GM03348 (cell line): ENCODE data around the gene KCNC3.
"Not testable (repeated sequence)": the region's sequence is repeated elsewhere in the genome, so short reads cannot be mapped to it uniquely, and the experiment has no call there.

Source experiments
- DNase-seq: peaks from one replicate; pipeline ENCODE4 v3.0.0; 2012; ENCODE audit warnings: low spot score

The KCNC3 gene

DNA sequence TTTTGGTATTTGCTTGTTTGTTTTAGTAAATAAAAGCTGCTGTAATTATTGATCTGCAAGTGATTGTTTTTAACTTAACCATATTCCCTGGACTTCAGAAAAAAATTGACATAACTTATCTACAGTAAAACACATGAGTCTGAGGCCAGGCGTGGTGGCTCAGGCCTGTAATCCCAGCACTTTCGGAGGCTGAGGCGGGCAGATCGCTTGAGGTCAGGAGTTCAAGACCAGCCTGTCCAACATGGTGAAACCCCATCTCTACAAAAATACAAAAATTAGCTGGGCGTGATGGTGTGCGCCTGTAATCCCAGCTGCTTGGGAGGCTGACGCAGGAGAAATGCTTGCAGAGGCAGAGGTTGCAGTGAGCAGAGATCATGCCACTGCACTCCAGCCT is 24.3 kb upstream of the KCNC3 start:
- DNase-seq, result not testable (repeated sequence)

GRCh38 chr19:50352242-50352641 is 23.1 kb upstream of the KCNC3 start:
- no peak for DNase-seq

DNA sequence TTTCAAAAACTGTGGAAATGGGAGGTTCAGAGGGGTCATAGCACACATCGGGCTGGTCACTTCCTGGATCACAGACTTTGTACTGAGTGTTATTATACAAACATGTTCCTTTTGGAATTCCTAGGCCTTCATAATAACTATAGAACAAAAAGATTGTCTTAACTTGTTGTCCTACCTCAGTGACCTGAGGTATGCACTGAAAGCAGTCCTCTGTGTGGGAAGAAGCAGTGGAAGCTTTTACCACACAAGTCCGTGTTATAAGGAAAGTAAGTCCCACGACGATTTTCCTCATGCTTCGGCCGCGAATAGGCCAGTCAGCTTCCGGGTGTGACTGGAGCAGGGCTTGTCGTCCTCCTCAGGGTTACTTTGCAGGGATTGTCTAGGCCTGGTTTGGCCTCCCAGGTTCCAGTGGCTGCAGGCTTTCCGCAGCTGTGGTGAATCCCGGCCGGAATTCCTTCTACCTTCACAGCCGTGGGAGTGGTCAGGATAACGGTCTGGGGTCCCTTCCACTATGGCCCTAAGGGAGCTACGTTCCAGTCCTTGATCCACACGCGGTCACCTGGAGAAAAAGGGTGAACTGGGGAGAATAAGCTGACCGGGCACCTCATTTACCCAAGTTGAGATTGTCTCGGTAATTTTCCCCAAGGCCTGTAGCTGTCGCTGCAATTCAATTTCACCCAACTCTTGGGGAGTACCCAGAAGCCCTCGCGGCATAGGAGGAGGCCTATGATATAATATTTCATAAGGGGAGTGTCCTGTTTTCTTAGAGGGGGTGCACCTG is 20.3 kb upstream of the KCNC3 start:
- no peak for DNase-seq

DNA sequence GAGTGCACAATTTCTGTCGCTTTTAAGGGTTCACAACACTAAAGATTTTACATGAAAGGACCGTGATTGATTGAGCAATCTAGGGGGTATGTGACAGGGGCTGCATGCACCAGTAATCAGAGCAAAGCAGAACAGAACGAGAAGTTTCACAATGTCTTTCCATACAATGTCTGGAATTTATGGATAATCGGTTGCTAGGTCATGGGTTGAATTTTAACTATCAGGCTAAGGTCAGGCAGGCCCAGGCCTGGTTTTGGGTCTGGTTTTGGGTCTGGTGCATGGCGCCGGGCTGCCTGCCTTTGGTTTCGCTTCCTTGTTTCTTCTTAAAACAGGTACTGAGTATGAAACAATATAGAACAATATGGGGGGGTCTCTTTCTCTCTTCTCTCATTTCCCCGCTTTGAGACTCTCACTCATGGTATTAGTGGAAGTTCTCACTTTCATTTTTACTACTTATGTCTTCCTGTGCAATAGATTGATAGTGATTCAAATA is 18.0 kb upstream of the KCNC3 start:
- not testable (repeated sequence) for DNase-seq

DNA sequence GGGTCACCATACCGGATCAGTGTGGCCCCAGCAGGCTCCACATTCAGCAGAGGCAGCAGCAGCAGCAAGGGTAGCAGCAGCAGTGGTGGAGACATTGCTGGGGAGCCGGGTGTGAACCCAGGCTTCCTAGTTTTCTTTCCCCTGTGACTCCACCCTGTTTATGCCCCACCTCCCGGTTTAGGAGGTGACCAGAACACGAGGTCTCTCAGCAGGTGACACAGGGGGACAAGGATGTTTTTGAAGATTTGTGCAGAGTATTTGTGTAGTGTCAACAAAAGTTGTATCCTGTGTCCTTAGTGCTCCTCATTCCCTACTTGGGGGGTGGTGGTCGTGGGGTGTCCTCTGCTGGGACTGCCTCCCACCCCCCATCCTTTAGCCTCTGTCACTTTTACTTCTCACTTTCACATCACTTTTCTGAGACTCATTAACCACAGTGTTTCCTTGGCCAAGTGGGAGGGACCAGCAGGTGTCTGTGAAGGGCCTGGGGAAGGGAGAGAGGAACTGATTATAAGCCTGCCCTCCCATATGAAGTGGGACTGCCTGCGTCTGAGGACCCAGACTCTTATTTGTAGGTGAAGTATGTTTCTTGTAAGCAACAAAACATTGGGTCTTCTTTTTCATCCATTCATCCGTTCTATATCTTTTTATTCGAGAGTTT is 15.6 kb upstream of the KCNC3 start:
- no peak for DNase-seq

DNA sequence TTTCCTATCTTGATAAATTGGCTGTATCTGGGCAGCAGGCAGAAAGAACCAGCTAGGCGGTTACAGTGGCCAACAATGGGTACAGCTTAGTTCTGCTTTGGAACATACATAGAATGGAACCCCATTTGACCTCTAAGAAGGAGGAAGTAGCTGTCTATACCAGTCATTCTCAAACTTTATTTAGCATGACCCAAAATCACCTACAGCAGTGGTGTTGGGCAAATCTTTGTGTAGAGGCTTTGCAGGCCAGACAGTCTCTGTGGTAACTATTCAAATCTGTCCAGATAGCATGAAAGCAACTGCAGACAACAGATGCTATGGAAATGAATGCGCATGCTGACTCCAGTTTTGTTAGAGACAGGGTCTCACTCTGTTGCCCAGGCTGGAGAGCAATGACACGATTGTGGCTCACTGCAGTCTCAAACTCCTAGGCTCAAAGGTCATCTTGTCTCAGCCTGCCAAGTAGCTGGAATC is 12.0 kb upstream of the KCNC3 start:
- no peak for DNase-seq

GRCh38 chr19:50340331-50340730 is 11.2 kb upstream of the KCNC3 start:
- no peak for DNase-seq

GRCh38 chr19:50337031-50337430 is 7.9 kb upstream of the KCNC3 start:
- DNase-seq, result not testable (repeated sequence)

DNA sequence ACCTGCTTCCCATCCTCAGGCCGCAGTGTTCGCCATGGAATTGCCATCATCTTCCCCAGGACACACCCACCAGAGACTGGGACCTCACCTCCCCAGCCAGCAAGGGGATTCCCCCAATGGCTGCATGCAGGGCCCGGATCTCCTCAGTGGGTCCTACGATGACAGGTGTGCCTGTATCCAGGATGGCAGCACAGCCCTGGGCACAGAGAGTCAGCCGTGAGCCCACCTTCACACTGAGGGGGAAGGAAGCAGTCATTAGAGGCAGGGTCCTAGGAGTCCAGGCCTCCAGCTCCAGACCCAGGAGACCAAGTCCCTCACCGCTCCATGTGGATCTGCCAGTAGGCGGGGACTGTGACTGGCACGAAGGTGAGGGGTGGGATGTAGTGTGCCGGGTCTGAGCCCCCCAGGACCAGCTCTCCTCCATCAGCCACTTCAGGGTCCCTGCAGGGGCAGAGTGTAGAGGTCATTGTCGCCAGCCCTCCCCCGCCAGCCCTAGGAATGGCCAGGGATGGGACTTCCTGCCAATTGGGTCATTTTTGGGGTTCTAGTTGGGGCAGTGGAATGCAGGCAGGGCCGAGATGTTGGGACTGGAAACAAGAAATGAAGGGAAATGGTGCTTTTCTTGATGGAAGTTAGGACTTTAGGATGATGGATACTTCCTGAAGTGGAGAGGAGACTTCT is 5.7 kb upstream of the KCNC3 start:
- DNase-seq, result no peak

GRCh38 chr19:50333737-50334617 is 4.8 kb upstream of the KCNC3 start:
- DNase-seq, result peak; percentile 98

DNA sequence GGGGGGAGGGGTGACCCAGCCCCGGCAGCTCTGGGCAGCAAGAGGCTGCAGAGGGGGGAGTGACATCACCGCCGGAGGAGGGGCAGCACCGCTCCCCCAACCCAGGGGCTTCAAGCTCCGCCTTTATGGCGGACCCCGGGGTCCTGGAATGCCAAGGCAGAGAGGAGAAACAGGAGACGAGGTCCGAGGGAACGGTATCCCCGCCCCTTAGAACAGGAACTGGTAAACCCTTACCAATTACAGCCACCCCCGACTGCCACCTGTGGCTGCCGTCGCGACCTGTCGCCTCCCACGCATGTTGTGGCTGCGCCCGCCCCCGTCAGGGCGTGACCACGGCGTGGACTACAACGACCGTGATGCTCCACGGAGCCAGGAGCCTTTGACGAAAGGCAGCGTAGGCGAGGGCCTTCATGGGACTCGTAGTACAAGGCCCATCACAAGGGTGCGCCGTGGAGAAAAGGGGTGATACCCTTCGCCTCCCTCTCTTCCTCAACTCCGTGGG is 4.1 kb upstream of the KCNC3 start:
- DNase-seq, result peak; percentile 79

DNA sequence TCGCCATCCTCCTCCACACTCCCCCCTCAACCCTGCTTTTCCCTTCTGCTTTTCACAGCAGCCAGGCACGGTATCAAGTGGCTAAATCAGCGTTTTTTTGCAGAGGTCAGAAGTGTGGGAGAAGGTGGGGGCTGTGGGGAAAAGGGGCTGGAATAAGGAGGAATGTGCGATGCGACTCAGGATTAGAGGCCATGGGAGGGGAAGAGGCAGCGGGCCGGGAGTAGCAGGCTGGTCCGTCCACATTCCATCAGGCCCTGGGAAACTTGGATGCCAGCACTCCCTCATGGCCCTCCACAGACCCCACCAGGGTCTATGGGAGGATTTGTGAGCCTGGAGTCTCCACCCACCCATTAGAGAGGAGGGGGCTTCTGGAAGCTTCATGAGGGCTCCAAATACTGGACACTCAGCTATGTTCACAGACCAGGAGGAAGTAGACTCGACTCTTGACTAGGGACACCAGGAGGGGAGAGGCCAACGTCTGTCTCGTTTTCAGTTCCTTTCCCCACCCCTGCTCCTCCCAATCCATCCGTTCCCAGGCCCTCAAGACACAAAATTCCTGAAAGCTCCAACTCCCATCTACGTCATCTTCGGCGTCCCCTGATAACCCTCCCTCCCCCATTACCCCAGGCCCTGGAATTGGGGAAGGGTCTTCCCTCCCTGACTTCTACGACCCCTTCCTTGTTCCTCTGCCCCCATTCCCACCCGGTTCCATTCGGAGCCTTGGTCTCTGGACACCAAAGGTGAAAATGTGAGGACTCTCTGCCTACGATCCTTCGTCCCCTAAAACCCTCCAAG is 3.3 kb upstream of the KCNC3 start:
- no peak for DNase-seq

GRCh38 chr19:50331994-50332243 is 2.7 kb upstream of the KCNC3 start:
- DNase-seq, result no peak

GRCh38 chr19:50331221-50331993 is 2.2 kb upstream of the KCNC3 start:
- DNase-seq, result no peak

GRCh38 chr19:50330365-50331078 is 1.3 kb upstream of the KCNC3 start:
- peak; percentile 71 for DNase-seq

GRCh38 chr19:50329926-50330294 is 733 bp upstream of the KCNC3 start:
- not testable (repeated sequence) for DNase-seq

DNA sequence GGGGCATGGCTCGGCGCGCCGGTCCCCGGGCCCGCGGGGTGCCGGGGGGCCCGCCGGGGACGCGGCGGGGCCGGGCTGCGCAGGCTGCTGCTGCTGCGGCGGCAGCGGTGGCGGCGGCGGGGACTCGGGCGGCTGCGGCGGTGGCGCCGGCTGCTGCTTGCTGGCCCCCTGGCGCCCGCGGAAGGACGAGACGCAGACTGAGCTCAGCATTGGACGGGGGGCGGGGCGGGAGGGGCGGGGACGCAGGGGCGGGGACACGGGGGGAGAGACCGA is 368 bp downstream of the KCNC3 start:
- DNase-seq, result no peak

- no peak for DNase-seq
Measured at GRCh38 chr19:50328224-50328872, 829 bp downstream of the KCNC3 start.

GRCh38 chr19:50327461-50328223 is 1.5 kb downstream of the KCNC3 start:
- no peak for DNase-seq
